H1 (cell line): ENCODE results near the gene KCNH1. TPM values are rescaled to one million over a fixed set of nuclear protein-coding genes. Genes with fewer than 3 reads are reported as not detected.

Experiments used
- CTBP2 ChIP-seq: IDR thresholded peaks from 2 replicates; pipeline ENCODE4 v1.7.0; 2011; ENCODE audit warnings: borderline replicate concordance, mild to moderate bottlenecking, moderate library complexity, mixed read lengths, low read length; ENCODE audit not compliant: insufficient read depth, insufficient read length
- polyA plus RNA-seq, 7 experiments: library from polyadenylated mRNA; depleted of rRNA in 3 of 7; stranded (reverse) in 5 of 7; unstranded in 2 of 7; fragments of >200 nt in 5 of 7; fragments of 200-250 nt in 2 of 7; gene quantifications; 1 replicate in 5 of 7; 2 replicates in 1 of 7; 4 replicates in 1 of 7; pipeline versions ENCODE4 v1.2.1 to v1.2.3, GENCODE V29; 2011 to 2013; ENCODE audit warnings: missing spikeins in 2 of 7, mixed read lengths in 2 of 7
- total RNA-seq: library from RNA; stranded (reverse); fragmentation: NEBNext Ultra II Directional; extraction: Animal tissue kit (Norgen Biotek cat#: 25700); gene quantifications from 2 replicates; pipeline ENCODE4 v1.2.1, GENCODE V29; 2021

The KCNH1 gene
- total and polyA plus RNA-seq, 2 of the 8 experiments (the other 6 are each of a cell fraction or from before 2014, with no cell fraction given): 0.27 to 0.34 TPM

DNA sequence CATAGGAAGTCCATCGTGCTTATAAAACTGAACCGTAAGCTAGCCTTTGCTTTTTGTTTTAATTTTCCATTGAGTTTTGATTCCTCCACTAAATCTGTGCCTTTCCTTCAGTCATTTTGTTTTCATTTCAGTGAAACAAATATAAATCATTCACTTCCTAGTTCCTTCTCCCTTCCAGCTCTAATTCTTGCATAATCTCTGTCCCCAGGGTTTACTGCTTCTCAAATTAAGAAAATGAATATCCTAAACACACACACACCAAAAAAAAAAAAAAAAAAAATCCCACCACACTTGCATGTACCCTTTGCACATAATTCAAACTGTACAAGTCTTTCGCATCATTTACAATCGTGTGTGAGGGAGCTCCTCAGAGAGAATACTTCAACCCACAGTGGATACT lies 6.8 kb downstream of the KCNH1 start (continued):
- TF ChIP-seq CTBP2: no peak
